ENCODE data around the gene KANSL1. TPM values are rescaled to one million over a fixed set of nuclear protein-coding genes. Genes with fewer than 3 reads are reported as not detected.

Gene KANSL1
- total RNA-seq, 2 donors from 2014 or later, result 60.0 to 72.3 TPM

GRCh38 chr17:46047398-46047797 lies 145.8 kb downstream of the KANSL1 start:
- Histone ChIP-seq H3K9ac (ENCODE audit: low read depth in 2 of 2, low read length in 2 of 2) (no peak overlapping the region), H3K9me3 (no peaks in the 10 kb centered on the region), H3K4me1 (no peaks in the 10 kb centered on the region), H3K36me3 (peaks cover 11% of the 10 kb centered on the region), H3K27me3 (no peaks in the 10 kb centered on the region), H3K27ac (no peak overlapping the region), H3K4me3 (no peak overlapping the region)
- no peak for TF ChIP-seq CTCF (IDR thresholded peaks at IDR 0.05)
- intact Hi-C loops (cut with DNase I), result loop anchor here (5.0 kb wide), 2 partner anchors 140 to 165 kb away; no protein-coding TSS in a partner anchor
- DNase-seq, result no peak

GRCh38 chr17:46046957-46047356 lies 146.3 kb downstream of the KANSL1 start:
- no peak for TF ChIP-seq CTCF (IDR thresholded peaks at IDR 0.05)
- intact Hi-C loops (cut with DNase I), result loop anchor here (5.0 kb wide), 2 partner anchors 140 to 165 kb away; no protein-coding TSS in a partner anchor
- no peaks in the 10 kb centered on the region for H3K27me3 ChIP-seq
- H3K9ac ChIP-seq (ENCODE audit: low read depth in 2 of 2, low read length in 2 of 2), result no peak overlapping the region
- H3K4me1 ChIP-seq, result no peaks in the 10 kb centered on the region
- no peak overlapping the region for H3K4me3 ChIP-seq
- no peaks in the 10 kb centered on the region for H3K9me3 ChIP-seq
- H3K27ac ChIP-seq, result no peak overlapping the region
- peaks cover 11% of the 10 kb centered on the region for H3K36me3 ChIP-seq
- no peak for DNase-seq

- DNase-seq, result no peak
- Histone ChIP-seq H3K4me1 (no peaks in the 10 kb centered on the region), H3K9ac (ENCODE audit: low read depth in 2 of 2, low read length in 2 of 2) (peak overlapping the region in 1 of 2 donors; percentile 10), H3K27me3 (no peaks in the 10 kb centered on the region), H3K27ac (no peak overlapping the region), H3K36me3 (peaks cover 11% of the 10 kb centered on the region), H3K4me3 (no peak overlapping the region), H3K9me3 (no peaks in the 10 kb centered on the region)
- intact Hi-C loops (cut with DNase I), result loop anchor here (5.0 kb wide), 2 partner anchors 142 to 167 kb away; no protein-coding TSS in a partner anchor
- TF ChIP-seq CTCF (IDR thresholded peaks at IDR 0.05), result no peak
Measured at GRCh38 chr17:46045639-46046038, 147.6 kb downstream of the KANSL1 start.

GRCh38 chr17:46044989-46045388 lies 148.2 kb downstream of the KANSL1 start:
- Histone ChIP-seq H3K4me3 (no peak overlapping the region), H3K4me1 (no peaks in the 10 kb centered on the region), H3K36me3 (peaks cover 9% of the 10 kb centered on the region), H3K27ac (no peak overlapping the region), H3K9me3 (no peaks in the 10 kb centered on the region), H3K27me3 (no peaks in the 10 kb centered on the region), H3K9ac (ENCODE audit: low read depth in 2 of 2, low read length in 2 of 2) (no peak overlapping the region)
- DNase-seq, result no peak
- no peak for TF ChIP-seq CTCF (IDR thresholded peaks at IDR 0.05)
- intact Hi-C loops (cut with DNase I), result loop anchor here (5.0 kb wide), 3 partner anchors 43 to 167 kb away; no protein-coding TSS in a partner anchor

GRCh38 chr17:46044286-46044928 lies 148.8 kb downstream of the KANSL1 start:
- no peak overlapping the region for H3K9ac ChIP-seq (ENCODE audit: low read depth in 2 of 2, low read length in 2 of 2)
- peak; percentile 77 for TF ChIP-seq CTCF (IDR thresholded peaks at IDR 0.05)
- H3K36me3 ChIP-seq, result peaks cover 3% of the 10 kb centered on the region
- peak; percentile 89 for DNase-seq
- no peaks in the 10 kb centered on the region for H3K4me1 ChIP-seq
- H3K27ac ChIP-seq, result peak overlapping the region; percentile 45
- intact Hi-C loops (cut with DNase I), result loop anchor here (5.0 kb wide), 1 partner anchor 42 kb away; no protein-coding TSS in a partner anchor
- no peaks in the 10 kb centered on the region for H3K27me3 ChIP-seq
- H3K9me3 ChIP-seq, result no peaks in the 10 kb centered on the region
- no peak overlapping the region for H3K4me3 ChIP-seq
